HepG2 (cell line): Measurements from ENCODE around the gene RNASE13. TPM values are rescaled to one million over a fixed set of nuclear protein-coding genes. Genes with fewer than 3 reads are reported as not detected.

ENCODE experiments used
- ASH2L ChIP-seq: fragments of 300-600, 200-600 bp; sonication (generic); IDR thresholded peaks from 2 replicates; pipeline ENCODE4 v1.7.0; 2017; ENCODE audit warnings: low read depth, mild to moderate bottlenecking, moderate library complexity, mixed read lengths, low read length; ENCODE audit not compliant: insufficient read length
- ATM ChIP-seq: fragments of 450-650 bp; IDR thresholded peaks from 2 replicates; pipeline ENCODE4 v1.7.1; 2017; ENCODE audit warnings: mild to moderate bottlenecking, borderline replicate concordance
- CREB1 ChIP-seq, 2 experiments: fragments of 450-650 bp in 1 of 2; IDR thresholded peaks; 2 replicates each; pipeline ENCODE4 v1.6.1; 2016 to 2017; ENCODE audit warnings: control low read depth in 1 of 2, mild to moderate bottlenecking in 1 of 2, missing compliant biosample characterization in 1 of 2, missing genetic modification characterization in 1 of 2
- ESRRA ChIP-seq: sonication (generic); formaldehyde crosslinking; IDR thresholded peaks from 2 replicates; pipeline ENCODE4 v1.5.1; 2020; ENCODE audit warnings: mild to moderate bottlenecking, low read depth, missing genetic modification reagents
- HOXD1 ChIP-seq: sonication (generic); formaldehyde crosslinking; IDR thresholded peaks from 2 replicates; pipeline ENCODE4 v1.5.0; 2020; ENCODE audit warnings: missing genetic modification reagents
- KAT7 ChIP-seq: IDR thresholded peaks from 2 replicates; pipeline ENCODE4 v1.6.1; 2018; ENCODE audit warnings: borderline replicate concordance, missing compliant biosample characterization
- KDM5A ChIP-seq: fragments of 200-600 bp; sonication (generic); IDR thresholded peaks from 2 replicates; pipeline ENCODE4 v1.7.0; 2018; ENCODE audit warnings: antibody characterized with exemption, mild to moderate bottlenecking, low read length, borderline replicate concordance
- NR2F2 ChIP-seq: IDR thresholded peaks from 2 replicates; pipeline ENCODE4 v1.6.1; 2012; ENCODE audit warnings: low read depth, inconsistent platforms, borderline replicate concordance
- SIX1 ChIP-seq: sonication (generic); formaldehyde crosslinking; IDR thresholded peaks from 2 replicates; pipeline ENCODE4 v1.4.0; 2020; ENCODE audit warnings: missing genetic modification reagents, borderline replicate concordance
- SP4 ChIP-seq: sonication (generic); formaldehyde crosslinking; IDR thresholded peaks from 2 replicates; pipeline ENCODE4 v1.8.1; 2023; ENCODE audit warnings: mild to moderate bottlenecking, missing genetic modification reagents
- ZC3H13 ChIP-seq: sonication (generic); formaldehyde crosslinking; IDR thresholded peaks from 2 replicates; pipeline ENCODE4 v1.8.1; 2023; ENCODE audit warnings: mild to moderate bottlenecking, missing genetic modification reagents, moderate library complexity
- ZFP36L2 ChIP-seq: sonication (generic); formaldehyde crosslinking; IDR thresholded peaks from 2 replicates; pipeline ENCODE4 v1.4.0; 2020; ENCODE audit warnings: missing genetic modification reagents
- ZMYM2 ChIP-seq: sonication (generic); formaldehyde crosslinking; IDR thresholded peaks from 2 replicates; pipeline ENCODE4 v1.8.0; 2022; ENCODE audit warnings: mild to moderate bottlenecking, missing genetic modification reagents
- ZNF382 ChIP-seq: sonication (generic); formaldehyde crosslinking; IDR thresholded peaks from 2 replicates; pipeline ENCODE4 v1.5.0; 2020; ENCODE audit warnings: missing genetic modification reagents, mild to moderate bottlenecking, borderline replicate concordance
- ZNF549 ChIP-seq: sonication (generic); formaldehyde crosslinking; IDR thresholded peaks from 2 replicates; pipeline ENCODE4 v1.5.0; 2020; ENCODE audit warnings: missing genetic modification reagents
- ZNF781 ChIP-seq: sonication (generic); formaldehyde crosslinking; IDR thresholded peaks from 2 replicates; pipeline ENCODE4 v1.5.1; 2020; ENCODE audit warnings: borderline replicate concordance, mild to moderate bottlenecking, missing genetic modification reagents; ENCODE audit errors: not compliant biosample characterization
- polyA plus RNA-seq, 8 experiments: library from polyadenylated mRNA; depleted of rRNA in 3 of 8; stranded (reverse) in 7 of 8; unstranded in 1 of 8; fragments of >200 nt; fragmentation: Illumina TruSeq in 4 of 8; extraction: Trizol in 4 of 8; gene quantifications; 2 replicates each; pipeline versions ENCODE4 v1.2.1 to v1.2.3, GENCODE V29; 2011 to 2016; ENCODE audit warnings: low read depth in 4 of 8, missing spikeins in 1 of 8, mixed read lengths in 1 of 8; ENCODE audit not compliant: insufficient read depth in 1 of 8
- total RNA-seq, 5 experiments: library from RNA; depleted of rRNA; stranded (reverse); fragments of >200 nt; fragmentation: Illumina TruSeq; extraction: Trizol; gene quantifications; 2 replicates each; pipeline ENCODE4 v1.2.3, GENCODE V29; 2016; ENCODE audit warnings: low read depth in 1 of 5
- TF ChIP-seq, protein P1 (sequence below): sonication (generic); formaldehyde crosslinking; IDR thresholded peaks from 2 replicates; pipeline ENCODE4 v1.4.0; 2020; ENCODE audit warnings: missing genetic modification reagents
- TF ChIP-seq, protein P2 (sequence below): sonication (generic); formaldehyde crosslinking; IDR thresholded peaks from 2 replicates; pipeline ENCODE4 v1.8.1; 2023; ENCODE audit warnings: missing genetic modification reagents, mild to moderate bottlenecking, borderline replicate concordance
- TF ChIP-seq, protein P3 (sequence below): sonication (generic); formaldehyde crosslinking; IDR thresholded peaks from 2 replicates; pipeline ENCODE4 v1.8.1; 2023; ENCODE audit warnings: mild to moderate bottlenecking, missing genetic modification reagents, borderline replicate concordance
- TF ChIP-seq, protein P4 (sequence below): sonication (generic); formaldehyde crosslinking; IDR thresholded peaks from 2 replicates; pipeline ENCODE4 v1.8.1; 2023; ENCODE audit warnings: mild to moderate bottlenecking, inconsistent platforms, moderate library complexity, missing genetic modification reagents, borderline replicate concordance
- TF ChIP-seq, protein P5 (sequence below): sonication (generic); formaldehyde crosslinking; IDR thresholded peaks from 2 replicates; pipeline ENCODE4 v1.5.0; 2020; ENCODE audit warnings: mild to moderate bottlenecking, missing genetic modification reagents
- TF ChIP-seq, protein P6 (sequence below): sonication (generic); formaldehyde crosslinking; IDR thresholded peaks from 2 replicates; pipeline ENCODE4 v1.5.1; 2020; ENCODE audit warnings: missing genetic modification reagents, mild to moderate bottlenecking, borderline replicate concordance

The RNASE13 gene
- total and polyA plus RNA-seq, 2 of the 13 experiments (the other 11 are each of a cell fraction or from before 2014, with no cell fraction given) = 1.0 TPM; not detected in 1

DNA sequence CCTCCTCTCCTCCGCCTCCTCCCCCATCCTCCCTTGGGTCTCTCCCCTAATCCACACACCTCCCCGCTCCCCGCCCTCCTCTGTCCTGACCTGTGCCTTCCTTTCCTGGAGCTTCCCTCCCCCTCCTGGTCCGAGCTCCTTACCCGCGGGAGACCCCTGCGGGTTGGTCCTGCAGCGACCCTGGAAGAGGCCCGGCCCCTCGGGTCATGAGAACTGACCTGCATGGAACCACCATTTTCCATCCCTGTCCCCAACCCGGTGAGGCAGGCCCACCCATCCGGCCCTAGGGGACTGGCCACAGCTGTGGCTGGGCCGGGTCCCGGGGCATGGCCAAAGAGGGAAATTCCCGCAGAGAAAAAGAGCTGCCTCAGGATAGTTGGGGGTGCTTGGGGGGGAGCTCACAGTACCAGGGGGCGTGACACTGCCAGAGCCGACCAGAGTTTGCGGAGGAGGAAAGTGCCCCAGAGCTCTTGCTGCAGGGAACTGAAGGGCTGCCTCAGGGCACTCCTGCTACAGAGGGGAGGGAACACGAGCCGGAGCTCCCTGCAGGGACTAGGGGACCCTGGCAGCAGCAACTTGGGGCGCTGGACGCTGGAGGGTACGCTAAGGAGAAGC, 36.1 kb upstream of the RNASE13 start (continued):
- TF ChIP-seq KAT7 (no peak), HOXD1 (CRISPR knock-in tag) (0 out of 2 replicates have a peak, but pooled peaks have one; percentile 32), ZMYM2 (CRISPR knock-in tag) (no peak), ZFP36L2 (CRISPR knock-in tag) (no peak), KDM5A (peak; percentile 50; the same call in 1 of the 2 replicates), CREB1 (IDR thresholded peaks at IDR 0.05) (no peak), CREB1 (CRISPR knock-in tag; IDR thresholded peaks at IDR 0.05) (no peak), ZNF382 (no peak), ZNF549 (CRISPR knock-in tag) (0 out of 2 replicates have a peak, but pooled peaks have one; percentile 53), SP4 (CRISPR knock-in tag) (no peak), NR2F2 (0 out of 2 replicates have a peak, but pooled peaks have one; percentile 20), ZC3H13 (CRISPR knock-in tag) (peak; percentile 14; the same call in 1 of the 2 replicates), ASH2L (peak; percentile 49), ATM (no peak), ZNF781 (no peak), ESRRA (CRISPR knock-in tag) (no peak), SIX1 (CRISPR knock-in tag) (no peak)
- TF ChIP-seq, protein P1, sequence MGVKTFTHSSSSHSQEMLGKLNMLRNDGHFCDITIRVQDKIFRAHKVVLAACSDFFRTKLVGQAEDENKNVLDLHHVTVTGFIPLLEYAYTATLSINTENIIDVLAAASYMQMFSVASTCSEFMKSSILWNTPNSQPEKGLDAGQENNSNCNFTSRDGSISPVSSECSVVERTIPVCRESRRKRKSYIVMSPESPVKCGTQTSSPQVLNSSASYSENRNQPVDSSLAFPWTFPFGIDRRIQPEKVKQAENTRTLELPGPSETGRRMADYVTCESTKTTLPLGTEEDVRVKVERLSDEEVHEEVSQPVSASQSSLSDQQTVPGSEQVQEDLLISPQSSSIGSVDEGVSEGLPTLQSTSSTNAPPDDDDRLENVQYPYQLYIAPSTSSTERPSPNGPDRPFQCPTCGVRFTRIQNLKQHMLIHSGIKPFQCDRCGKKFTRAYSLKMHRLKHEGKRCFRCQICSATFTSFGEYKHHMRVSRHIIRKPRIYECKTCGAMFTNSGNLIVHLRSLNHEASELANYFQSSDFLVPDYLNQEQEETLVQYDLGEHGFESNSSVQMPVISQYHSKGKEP (CRISPR knock-in tag) = no peak
- TF ChIP-seq, protein P2, sequence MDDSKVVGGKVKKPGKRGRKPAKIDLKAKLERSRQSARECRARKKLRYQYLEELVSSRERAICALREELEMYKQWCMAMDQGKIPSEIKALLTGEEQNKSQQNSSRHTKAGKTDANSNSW (CRISPR knock-in tag) = 0 out of 2 replicates have a peak, but pooled peaks have one; percentile 1
- TF ChIP-seq, protein P3, sequence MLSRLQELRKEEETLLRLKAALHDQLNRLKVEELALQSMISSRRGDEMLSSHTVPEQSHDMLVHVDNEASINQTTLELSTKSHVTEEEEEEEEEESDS (CRISPR knock-in tag) = no peak
- TF ChIP-seq, protein P4, sequence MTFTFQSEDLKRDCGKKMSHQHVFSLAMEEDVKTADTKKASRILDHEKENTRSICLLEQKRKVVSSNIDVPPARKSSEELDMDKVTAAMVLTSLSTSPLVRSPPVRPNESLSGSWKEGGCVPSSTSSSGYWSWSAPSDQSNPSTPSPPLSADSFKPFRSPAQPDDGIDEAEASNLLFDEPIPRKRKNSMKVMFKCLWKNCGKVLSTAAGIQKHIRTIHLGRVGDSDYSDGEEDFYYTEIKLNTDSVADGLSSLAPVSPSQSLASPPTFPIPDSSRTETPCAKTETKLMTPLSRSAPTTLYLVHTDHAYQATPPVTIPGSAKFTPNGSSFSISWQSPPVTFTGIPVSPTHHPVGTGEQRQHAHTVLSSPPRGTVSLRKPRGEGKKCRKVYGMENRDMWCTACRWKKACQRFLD (CRISPR knock-in tag) = no peak
- TF ChIP-seq, protein P5, sequence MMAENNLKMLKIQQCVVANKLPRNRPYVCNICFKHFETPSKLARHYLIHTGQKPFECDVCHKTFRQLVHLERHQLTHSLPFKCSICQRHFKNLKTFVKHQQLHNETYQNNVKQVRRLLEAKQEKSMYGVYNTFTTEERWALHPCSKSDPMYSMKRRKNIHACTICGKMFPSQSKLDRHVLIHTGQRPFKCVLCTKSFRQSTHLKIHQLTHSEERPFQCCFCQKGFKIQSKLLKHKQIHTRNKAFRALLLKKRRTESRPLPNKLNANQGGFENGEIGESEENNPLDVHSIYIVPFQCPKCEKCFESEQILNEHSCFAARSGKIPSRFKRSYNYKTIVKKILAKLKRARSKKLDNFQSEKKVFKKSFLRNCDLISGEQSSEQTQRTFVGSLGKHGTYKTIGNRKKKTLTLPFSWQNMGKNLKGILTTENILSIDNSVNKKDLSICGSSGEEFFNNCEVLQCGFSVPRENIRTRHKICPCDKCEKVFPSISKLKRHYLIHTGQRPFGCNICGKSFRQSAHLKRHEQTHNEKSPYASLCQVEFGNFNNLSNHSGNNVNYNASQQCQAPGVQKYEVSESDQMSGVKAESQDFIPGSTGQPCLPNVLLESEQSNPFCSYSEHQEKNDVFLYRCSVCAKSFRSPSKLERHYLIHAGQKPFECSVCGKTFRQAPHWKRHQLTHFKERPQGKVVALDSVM = no peak; the same call in 1 of the 2 replicates
- TF ChIP-seq, protein P6, sequence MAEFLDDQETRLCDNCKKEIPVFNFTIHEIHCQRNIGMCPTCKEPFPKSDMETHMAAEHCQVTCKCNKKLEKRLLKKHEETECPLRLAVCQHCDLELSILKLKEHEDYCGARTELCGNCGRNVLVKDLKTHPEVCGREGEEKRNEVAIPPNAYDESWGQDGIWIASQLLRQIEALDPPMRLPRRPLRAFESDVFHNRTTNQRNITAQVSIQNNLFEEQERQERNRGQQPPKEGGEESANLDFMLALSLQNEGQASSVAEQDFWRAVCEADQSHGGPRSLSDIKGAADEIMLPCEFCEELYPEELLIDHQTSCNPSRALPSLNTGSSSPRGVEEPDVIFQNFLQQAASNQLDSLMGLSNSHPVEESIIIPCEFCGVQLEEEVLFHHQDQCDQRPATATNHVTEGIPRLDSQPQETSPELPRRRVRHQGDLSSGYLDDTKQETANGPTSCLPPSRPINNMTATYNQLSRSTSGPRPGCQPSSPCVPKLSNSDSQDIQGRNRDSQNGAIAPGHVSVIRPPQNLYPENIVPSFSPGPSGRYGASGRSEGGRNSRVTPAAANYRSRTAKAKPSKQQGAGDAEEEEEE (CRISPR knock-in tag) = no peak
